Renal cortical epithelial cell (primary cell): ENCODE measurements around the gene HS3ST5. TPM values are rescaled to one million over a fixed set of nuclear protein-coding genes. Genes with fewer than 3 reads are reported as not detected.
A peak's percentile ranks its signal among the peaks of the same experiment; 100 is the strongest.
"Not testable (repeated sequence)": the region's sequence is repeated elsewhere in the genome, so short reads cannot be mapped to it uniquely, and the experiment has no call there.

Source experiments
- DNase-seq: peaks from one replicate; pipeline ENCODE4 v3.0.0-alpha.2; 2011; ENCODE audit warnings: low read depth
- total RNA-seq: library from RNA; depleted of rRNA; stranded (reverse); fragments of >200 nt; gene quantifications from 2 replicates; pipeline ENCODE4 v1.2.3, GENCODE V29; 2014

Gene HS3ST5
- total RNA-seq, 1 donor from 2014 or later = not detected

GRCh38 chr6:114334237-114334636 is 8.6 kb downstream of the HS3ST5 start:
- DNase-seq = no peak

- DNase-seq = no peak
Observed at GRCh38 chr6:114327074-114327473, 15.7 kb downstream of the HS3ST5 start.

DNA sequence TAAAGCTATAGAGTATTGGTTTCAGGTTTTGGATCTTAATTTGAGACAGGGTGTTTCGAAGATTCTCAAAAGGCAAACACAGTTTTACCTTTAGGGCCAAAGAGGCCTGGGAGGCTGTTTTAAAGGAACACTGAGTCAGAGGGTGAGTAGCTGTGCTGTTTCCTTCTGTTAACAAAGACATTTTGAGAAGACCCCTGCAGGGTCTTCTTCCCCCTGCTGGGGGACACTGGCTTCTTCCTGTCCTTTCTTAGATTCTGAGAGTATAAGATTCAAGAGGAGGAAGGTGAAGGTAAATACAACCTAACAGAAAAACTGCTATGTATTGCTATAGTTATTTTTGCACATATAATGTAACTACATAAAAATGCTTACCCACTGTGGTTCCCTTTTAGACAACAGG is 19.0 kb downstream of the HS3ST5 start:
- no peak for DNase-seq

DNA sequence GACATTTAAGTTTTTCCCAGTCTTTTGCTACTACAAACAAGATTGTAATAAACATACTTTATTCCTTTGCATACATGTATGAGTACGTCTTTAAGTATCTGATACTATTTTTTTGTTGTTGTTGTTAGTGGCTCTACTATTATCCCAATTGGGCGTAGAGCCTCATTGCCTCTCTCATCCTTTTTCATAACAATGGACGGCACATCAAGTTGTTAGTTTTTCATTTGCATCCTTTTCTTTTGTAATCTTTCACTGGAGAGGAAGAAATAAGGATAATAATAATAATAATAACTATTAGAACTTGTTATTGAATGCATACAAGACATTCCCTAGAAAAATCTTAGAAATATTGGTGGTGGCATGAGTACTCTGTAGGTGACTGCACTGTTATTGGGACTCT is 23.1 kb downstream of the HS3ST5 start:
- no peak for DNase-seq

- peak; percentile 26 for DNase-seq
Observed at GRCh38 chr6:114315831-114316595, 26.8 kb downstream of the HS3ST5 start.

- DNase-seq = not testable (repeated sequence)
Observed at GRCh38 chr6:114313816-114314215, 29.0 kb downstream of the HS3ST5 start.

- DNase-seq = no peak
Observed at GRCh38 chr6:114312931-114313330, 29.9 kb downstream of the HS3ST5 start.

DNA sequence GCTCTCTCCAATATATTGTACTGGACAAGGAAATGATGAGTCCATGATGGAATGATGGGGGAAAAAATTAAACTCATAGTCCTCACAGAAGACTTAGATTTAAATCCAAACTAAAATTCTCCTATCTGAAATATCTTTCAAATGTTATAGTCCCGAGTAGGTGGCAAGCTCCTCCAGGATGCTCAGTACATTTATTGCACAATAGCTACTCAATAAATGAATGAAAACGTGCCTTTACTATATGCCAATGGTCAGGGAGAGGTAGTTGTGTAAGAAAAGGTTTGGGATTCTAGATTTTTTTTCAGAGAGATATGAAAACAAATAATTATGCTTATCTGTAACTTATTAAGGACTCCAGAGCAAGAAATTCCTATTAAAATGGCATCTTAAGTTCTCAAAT is 32.8 kb downstream of the HS3ST5 start:
- DNase-seq = no peak

- peak; percentile 17 for DNase-seq
Observed at GRCh38 chr6:114304304-114304887, 38.4 kb downstream of the HS3ST5 start.

DNA sequence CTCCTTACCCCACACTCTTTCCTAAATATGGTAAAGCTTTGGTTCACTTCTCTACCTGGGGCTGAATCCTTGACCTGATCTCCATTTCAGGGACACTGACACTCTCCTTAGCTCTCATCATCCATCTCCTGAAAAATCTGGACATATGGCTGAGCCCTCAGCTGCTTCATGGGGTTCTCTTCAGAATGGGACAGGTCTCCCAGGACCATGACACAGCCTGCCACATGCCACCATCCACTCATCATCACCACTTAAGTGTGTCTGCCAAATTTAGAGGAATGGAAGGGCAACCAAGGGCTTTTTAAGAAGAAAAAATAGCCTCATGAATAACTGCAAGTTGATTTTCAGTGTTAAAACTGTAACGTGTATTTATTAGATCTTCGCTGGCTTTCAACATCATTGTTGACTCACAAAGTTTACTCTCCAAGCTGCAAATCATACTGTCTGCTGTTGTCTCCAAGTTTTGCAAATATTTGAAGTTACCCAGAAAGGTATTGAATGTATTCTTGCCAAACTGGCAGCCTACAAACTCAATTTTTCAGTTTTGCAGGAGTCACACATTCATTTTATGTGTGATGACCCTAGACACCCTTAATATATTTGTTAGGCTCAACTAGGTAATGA is 41.1 kb downstream of the HS3ST5 start:
- DNase-seq = no peak

DNA sequence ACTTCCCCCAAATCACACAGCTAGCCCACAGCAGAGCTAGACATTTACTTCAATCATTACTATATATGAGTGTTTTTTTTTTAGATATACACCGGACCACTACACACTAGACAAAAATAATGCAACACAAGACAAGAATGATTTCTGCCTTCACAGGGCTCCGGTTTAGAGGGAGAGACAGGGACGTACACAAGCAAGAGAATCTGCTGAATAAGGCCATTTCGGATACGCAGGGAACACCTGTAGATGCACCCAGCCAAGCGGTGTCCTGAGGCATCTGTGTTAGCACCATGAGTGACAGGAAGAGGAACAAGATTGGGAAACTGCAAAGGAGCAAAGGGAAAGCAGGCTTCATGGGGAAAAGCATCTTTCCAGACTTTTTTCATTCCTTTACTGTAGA is 45.7 kb downstream of the HS3ST5 start:
- DNase-seq = no peak

GRCh38 chr6:114292431-114292830 is 50.4 kb downstream of the HS3ST5 start:
- DNase-seq = no peak

- no peak for DNase-seq
Observed at GRCh38 chr6:114291428-114291827, 51.4 kb downstream of the HS3ST5 start.

GRCh38 chr6:114290864-114291263 is 52.0 kb downstream of the HS3ST5 start:
- DNase-seq = no peak

DNA sequence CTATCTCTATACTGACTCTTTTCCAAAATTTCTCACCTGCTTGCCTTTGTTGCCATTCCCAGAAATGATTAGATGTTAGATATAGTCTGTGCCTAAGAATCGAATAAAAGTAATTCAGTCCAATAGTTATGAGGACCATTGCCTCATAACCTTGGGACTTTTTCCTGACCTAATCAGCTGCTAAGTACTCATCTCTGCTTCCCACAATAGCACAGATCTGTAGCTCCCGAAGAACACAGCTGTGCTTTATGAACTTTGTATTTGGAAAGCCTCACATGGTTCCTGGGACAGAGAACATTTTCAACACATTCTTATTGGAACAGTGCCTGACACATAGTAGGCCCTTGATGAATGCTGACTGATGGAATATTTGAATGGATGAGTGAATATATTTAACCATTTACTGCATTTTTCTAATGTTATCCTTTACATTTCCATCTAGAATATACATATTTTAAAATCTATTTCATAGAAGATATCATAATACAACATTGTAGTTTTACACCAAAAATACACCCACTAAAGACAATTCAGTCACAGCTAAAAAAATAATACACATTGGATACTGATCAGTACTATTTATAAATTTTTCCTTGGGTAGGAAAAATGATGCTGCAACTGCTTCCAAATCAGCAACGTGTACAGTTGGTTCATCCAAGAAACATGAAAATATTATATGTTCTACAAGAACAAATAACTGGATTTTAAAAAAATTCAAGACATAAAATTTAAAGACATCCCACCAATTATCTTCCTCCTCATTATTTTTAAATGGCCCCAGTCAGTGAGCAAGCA is 53.9 kb downstream of the HS3ST5 start:
- no peak for DNase-seq

- no peak for DNase-seq
Observed at GRCh38 chr6:114287461-114287860, 55.4 kb downstream of the HS3ST5 start.

GRCh38 chr6:114286211-114286610 is 56.6 kb downstream of the HS3ST5 start:
- DNase-seq = no peak

- no peak for DNase-seq
Observed at GRCh38 chr6:114284281-114284680, 58.5 kb downstream of the HS3ST5 start.

GRCh38 chr6:114282292-114282691 is 60.5 kb downstream of the HS3ST5 start:
- no peak for DNase-seq

GRCh38 chr6:114281496-114281895 is 61.3 kb downstream of the HS3ST5 start:
- no peak for DNase-seq

DNA sequence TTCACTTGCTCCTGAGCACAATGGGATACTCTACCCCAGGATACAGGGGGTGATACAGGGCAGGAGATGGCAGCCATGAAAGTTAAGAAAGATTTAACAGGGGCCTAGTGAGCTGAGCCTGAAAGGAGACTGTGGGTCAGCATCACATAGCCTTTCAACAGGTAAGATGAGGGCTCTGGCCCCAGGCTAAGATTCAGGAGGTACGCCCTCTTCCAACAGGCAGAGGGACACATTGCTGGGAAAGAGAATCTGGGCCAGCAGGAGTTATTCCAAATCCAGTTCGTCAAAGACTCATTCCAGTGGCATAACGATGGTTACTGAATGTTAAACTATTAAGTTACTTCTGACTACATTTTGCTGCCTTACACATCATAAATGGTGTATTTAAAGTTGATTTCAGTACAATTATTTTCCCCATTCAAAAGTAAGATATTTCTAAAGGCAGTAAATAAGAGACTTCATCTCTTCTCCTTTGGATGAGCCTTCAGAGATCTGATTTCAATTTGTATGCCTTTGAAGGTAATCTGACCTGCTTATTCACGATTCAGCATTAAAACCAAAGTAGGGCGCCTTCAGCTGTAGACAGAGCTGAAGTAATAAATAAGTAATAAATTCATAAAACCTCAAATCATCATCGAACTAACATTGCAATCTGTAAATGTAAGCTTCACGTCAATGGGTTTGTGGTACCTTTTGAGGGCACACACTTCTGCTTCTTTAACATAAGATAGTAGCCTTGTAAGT is 62.4 kb downstream of the HS3ST5 start:
- no peak for DNase-seq

DNA sequence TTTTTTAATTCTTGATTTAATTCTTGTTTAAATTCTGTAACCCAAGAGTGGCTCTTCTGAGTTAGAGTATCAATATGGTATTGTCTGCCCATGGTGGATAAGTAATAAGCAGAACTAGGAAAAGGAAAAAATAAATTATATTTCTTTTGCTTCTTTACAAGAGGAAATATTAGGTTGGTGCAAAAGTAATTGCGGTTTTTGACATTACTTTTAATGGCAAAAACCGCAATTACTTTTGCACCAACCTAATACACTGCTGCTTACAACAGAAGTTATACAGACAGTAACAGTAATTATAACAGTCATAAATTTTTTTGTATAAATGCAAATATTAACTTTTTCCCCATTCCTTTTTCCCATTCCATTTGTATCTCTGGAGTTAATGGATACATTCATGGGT is 65.6 kb downstream of the HS3ST5 start:
- no peak for DNase-seq
